Keratinocyte (primary cell): ENCODE data around the gene SERPINA1. TPM values are rescaled to one million over a fixed set of nuclear protein-coding genes. Genes with fewer than 3 reads are reported as not detected.

Source experiments
- DNase-seq: peaks from one replicate; pipeline ENCODE4 v3.0.0-alpha.2; 2011; ENCODE audit warnings: low read depth, missing footprints, low spot score
- FAIRE-seq: peaks from 2 replicates; lab custom pipeline; 2011; peaks lifted over from hg19 to GRCh38; lab: Jason Lieb, UNC
- H2AFZ ChIP-seq: 2 replicates; pipeline ENCODE4 v1.6.0; 2012; ENCODE audit warnings: low read length, control low read depth, inconsistent platforms; ENCODE audit not compliant: control insufficient read depth
- H3K27ac ChIP-seq: 2 replicates; pipeline ENCODE4 v1.5.1; 2011; ENCODE audit warnings: low read length; ENCODE audit not compliant: control insufficient read depth, insufficient read depth
- H3K27me3 ChIP-seq: 3 replicates; pipeline ENCODE4 v1.6.0; 2011; ENCODE audit warnings: low read length; ENCODE audit not compliant: control insufficient read depth, insufficient read depth; ENCODE audit errors: extremely low read depth
- H3K36me3 ChIP-seq, 2 experiments: 2 replicates in 1 of 2; 3 replicates in 1 of 2; pipeline ENCODE4 v1.5.1; 2011; ENCODE audit warnings: low read length in 2 of 2, mild to moderate bottlenecking in 1 of 2; ENCODE audit not compliant: control insufficient read depth in 2 of 2, insufficient read depth in 2 of 2; ENCODE audit errors: extremely low read depth in 1 of 2
- H3K4me1 ChIP-seq: 3 replicates; pipeline ENCODE4 v1.5.1; 2011; ENCODE audit warnings: low read length; ENCODE audit not compliant: control insufficient read depth, insufficient read depth; ENCODE audit errors: extremely low read depth
- H3K4me2 ChIP-seq: 3 replicates; pipeline ENCODE4 v1.6.0; 2011; ENCODE audit warnings: low read depth, low read length; ENCODE audit not compliant: control insufficient read depth, insufficient read depth; ENCODE audit errors: extremely low read depth
- H3K4me3 ChIP-seq, 3 experiments: fragments of 200-600 bp in 1 of 3; sonication (generic) in 1 of 3; 2 replicates in 2 of 3; 3 replicates in 1 of 3; pipeline ENCODE4 v1.5.1; 2011 to 2016; ENCODE audit warnings: low read length in 3 of 3, mild to moderate bottlenecking in 3 of 3, control low read depth in 2 of 3, inconsistent platforms in 1 of 3, low read depth in 1 of 3, mixed read lengths in 1 of 3, mixed run types in 1 of 3, moderate library complexity in 1 of 3; ENCODE audit not compliant: control insufficient read depth in 2 of 3, insufficient read depth in 2 of 3; ENCODE audit errors: extremely low read depth in 1 of 3
- H3K79me2 ChIP-seq: 2 replicates; pipeline ENCODE4 v1.6.0; 2012; ENCODE audit warnings: low read length; ENCODE audit not compliant: control insufficient read depth, insufficient read depth
- H3K9ac ChIP-seq: 3 replicates; pipeline ENCODE4 v1.6.0; 2011; ENCODE audit warnings: low read length; ENCODE audit not compliant: control insufficient read depth, insufficient read depth; ENCODE audit errors: extremely low read depth
- H3K9me1 ChIP-seq: 3 replicates; pipeline ENCODE4 v1.6.0; 2011; ENCODE audit warnings: low read length; ENCODE audit not compliant: control insufficient read depth, insufficient read depth; ENCODE audit errors: extremely low read depth
- H3K9me3 ChIP-seq: 2 replicates; pipeline ENCODE4 v1.5.1; 2012; ENCODE audit warnings: low read depth, low read length; ENCODE audit not compliant: control insufficient read depth
- H4K20me1 ChIP-seq: 3 replicates; pipeline ENCODE4 v1.6.0; 2011; ENCODE audit warnings: low read length; ENCODE audit not compliant: control insufficient read depth, insufficient read depth; ENCODE audit errors: extremely low read depth
- CTCF ChIP-seq, 3 experiments: IDR thresholded peaks in 1 of 3; conservative IDR thresholded peaks in 1 of 3; optimal IDR thresholded peaks in 1 of 3; 2 replicates in 2 of 3; 3 replicates in 1 of 3; pipeline versions ENCODE3 to v1.5.1; 2011; ENCODE audit warnings: low read length in 3 of 3, mild to moderate bottlenecking in 3 of 3, moderate library complexity in 2 of 3, control low read depth in 1 of 3, inconsistent platforms in 1 of 3; ENCODE audit not compliant: insufficient read depth in 2 of 3; ENCODE audit errors: extremely low read depth in 1 of 3
- EZH2 ChIP-seq: IDR thresholded peaks from one replicate; pipeline ENCODE4 v1.6.1; 2012; ENCODE audit warnings: inconsistent platforms, mild to moderate bottlenecking, low read length, moderate library complexity
- dilution Hi-C: fragments of 300-500 bp; cut with MboI; formaldehyde crosslinking; loops from one replicate; pipeline ENCODE4 v1.7.0; 2020; ENCODE audit warnings: low sequenced_read_pairs; ENCODE audit not compliant: extremely low pct_ligation_motif_present
- polyA plus RNA-seq, 5 experiments: library from polyadenylated mRNA; depleted of rRNA in 3 of 5; stranded (reverse) in 3 of 5; stranded (forward) in 1 of 5; unstranded in 1 of 5; fragments of >200 nt; gene quantifications; 1 replicate in 1 of 5; 2 replicates in 3 of 5; 3 replicates in 1 of 5; pipeline versions ENCODE4 v1.2.1 to v1.2.3, GENCODE V29; 2011 to 2012; ENCODE audit warnings: missing spikeins in 2 of 5, low read depth in 1 of 5, low replicate concordance in 1 of 5

Gene SERPINA1
- polyA plus RNA-seq, 1 donor (not counting 4 experiments of a cell fraction or from before 2014, with no cell fraction given): 0.71 TPM

- no peaks in the 10 kb centered on the region for H3K9me3 ChIP-seq
- no peaks in the 10 kb centered on the region for H3K9me1 ChIP-seq
- no peaks in the 10 kb centered on the region for H3K36me3 ChIP-seq
- H3K4me2 ChIP-seq: no peak overlapping the region
- dilution Hi-C loops: no loop called here
- no peak overlapping the region for H3K4me3 ChIP-seq
- H3K9ac ChIP-seq: no peak overlapping the region
- no peak for TF ChIP-seq CTCF (optimal IDR thresholded peaks at IDR 0.05 in 1 of 3, IDR thresholded peaks at IDR 0.05 in 1 of 3, conservative IDR thresholded peaks at IDR 0.05 in 1 of 3; ENCODE audit: extremely low read depth in 1 of 3, insufficient read depth in 2 of 3, low read length in 3 of 3)
- no peak for TF ChIP-seq EZH2
- no peaks in the 10 kb centered on the region for H3K4me1 ChIP-seq
- peaks cover 8% of the 10 kb centered on the region for H3K27me3 ChIP-seq
- no peak overlapping the region for H3K27ac ChIP-seq
- H4K20me1 ChIP-seq: no peaks in the 10 kb centered on the region
- H2AFZ ChIP-seq: no peak overlapping the region
- DNase-seq (no peak), FAIRE-seq (no peak)
- no peaks in the 10 kb centered on the region for H3K79me2 ChIP-seq
Measured at GRCh38 chr14:94379291-94380224, 8.8 kb downstream of the SERPINA1 start.

GRCh38 chr14:94378527-94379290 lies 9.7 kb downstream of the SERPINA1 start:
- Histone ChIP-seq H3K4me3 (no peak overlapping the region), H3K9ac (no peak overlapping the region), H3K9me1 (no peaks in the 10 kb centered on the region), H3K4me2 (no peak overlapping the region), H3K9me3 (no peaks in the 10 kb centered on the region), H3K4me1 (peaks cover 8% of the 10 kb centered on the region), H3K36me3 (no peaks in the 10 kb centered on the region), H2AFZ (no peak overlapping the region), H4K20me1 (no peaks in the 10 kb centered on the region), H3K27ac (no peak overlapping the region), H3K79me2 (no peaks in the 10 kb centered on the region), H3K27me3 (peaks cover 8% of the 10 kb centered on the region)
- no peak for FAIRE-seq
- no peak for TF ChIP-seq CTCF (optimal IDR thresholded peaks at IDR 0.05 in 1 of 3, IDR thresholded peaks at IDR 0.05 in 1 of 3, conservative IDR thresholded peaks at IDR 0.05 in 1 of 3; ENCODE audit: extremely low read depth in 1 of 3, insufficient read depth in 2 of 3, low read length in 3 of 3)
- no peak for TF ChIP-seq EZH2
- dilution Hi-C loops: no loop called here
- DNase-seq: no peak
